ENCODE measurements around the gene IFNG. TPM values are rescaled to one million over a fixed set of nuclear protein-coding genes. Genes with fewer than 3 reads are reported as not detected.

Gene IFNG
- total and polyA plus RNA-seq, 10 of the 15 experiments (the other 5 are each of a cell fraction or from before 2014, with no cell fraction given), result 0.10 to 1.4 (median 0.25) TPM; not detected in 2

Other genes with a start within 250 kb of the IFNG start
- 1.1 and 1.3 TPM in 2 replicates for gene IFNG-AS1, start 170.3 kb downstream of the IFNG start, total RNA-seq (2014; rRNA removed)
- 1.9 and 2.5 TPM in 2 replicates for gene IFNG-AS1, start 170.3 kb downstream of the IFNG start, total RNA-seq (2014; rRNA removed; fragmentation: Illumina TruSeq; extraction: Trizol)
- 1.1 and 1.3 TPM in 2 replicates for gene IFNG-AS1, start 170.3 kb downstream of the IFNG start, total RNA-seq (2021)
- gene IFNG-AS1, start 170.3 kb downstream of the IFNG start, polyA plus RNA-seq (2011; rRNA removed), result 1.9 and 3.0 TPM in 2 replicates
- gene IFNG-AS1, start 170.3 kb downstream of the IFNG start, polyA plus RNA-seq (2014; fragmentation: Illumina TruSeq; extraction: Trizol), result 1.6 and 2.1 TPM in 2 replicates
- gene IFNG-AS1, start 170.3 kb downstream of the IFNG start, polyA plus RNA-seq (2014; fragmentation: Nextera tagmentation; extraction: Ambion mirVana), result 1 to 10 TPM; 1.4 to 1.8 TPM
- gene IFNG-AS1, start 170.3 kb downstream of the IFNG start, polyA plus RNA-seq (2014; rRNA removed), result 0.72 and 1.0 TPM in 2 replicates
- under 1 TPM; 0.40 to 0.89 TPM for gene IFNG-AS1, start 170.3 kb downstream of the IFNG start, polyA plus RNA-seq (2016; fragmentation: Nextera tagmentation; extraction: Ambion mirVana)
- gene IL26, start 66.1 kb upstream of the IFNG start, total RNA-seq (2014; rRNA removed), result not detected in 2 replicates
- gene IL26, start 66.1 kb upstream of the IFNG start, total RNA-seq (2014; rRNA removed; fragmentation: Illumina TruSeq; extraction: Trizol), result not detected in 2 replicates
- not detected in 2 replicates for gene IL26, start 66.1 kb upstream of the IFNG start, total RNA-seq (2021)
- not detected in 2 replicates for gene IL26, start 66.1 kb upstream of the IFNG start, polyA plus RNA-seq (2011; rRNA removed)
- not detected in 2 replicates for gene IL26, start 66.1 kb upstream of the IFNG start, polyA plus RNA-seq (2014; fragmentation: Illumina TruSeq; extraction: Trizol)
- not detected for gene IL26, start 66.1 kb upstream of the IFNG start, polyA plus RNA-seq (2014; fragmentation: Nextera tagmentation; extraction: Ambion mirVana)
- gene IL26, start 66.1 kb upstream of the IFNG start, polyA plus RNA-seq (2014; rRNA removed), result not detected in 2 replicates
- gene IL26, start 66.1 kb upstream of the IFNG start, polyA plus RNA-seq (2016; fragmentation: Nextera tagmentation; extraction: Ambion mirVana), result not detected
- gene IL22, start 93.9 kb upstream of the IFNG start, total RNA-seq (2014; rRNA removed), result not detected in 2 replicates
- not detected in 2 replicates for gene IL22, start 93.9 kb upstream of the IFNG start, total RNA-seq (2014; rRNA removed; fragmentation: Illumina TruSeq; extraction: Trizol)
- not detected in 2 replicates for gene IL22, start 93.9 kb upstream of the IFNG start, total RNA-seq (2021)
- gene IL22, start 93.9 kb upstream of the IFNG start, polyA plus RNA-seq (2011; rRNA removed), result not detected in 2 replicates
- not detected in 2 replicates for gene IL22, start 93.9 kb upstream of the IFNG start, polyA plus RNA-seq (2014; fragmentation: Illumina TruSeq; extraction: Trizol)
- gene IL22, start 93.9 kb upstream of the IFNG start, polyA plus RNA-seq (2014; fragmentation: Nextera tagmentation; extraction: Ambion mirVana), result not detected
- gene IL22, start 93.9 kb upstream of the IFNG start, polyA plus RNA-seq (2014; rRNA removed), result not detected in 2 replicates
- gene IL22, start 93.9 kb upstream of the IFNG start, polyA plus RNA-seq (2016; fragmentation: Nextera tagmentation; extraction: Ambion mirVana), result not detected
- 17.1 and 19.8 TPM in 2 replicates for gene MDM1, start 172.6 kb upstream of the IFNG start, total RNA-seq (2014; rRNA removed)
- 20.9 and 22.5 TPM in 2 replicates for gene MDM1, start 172.6 kb upstream of the IFNG start, total RNA-seq (2014; rRNA removed; fragmentation: Illumina TruSeq; extraction: Trizol)
- 14.6 and 16.3 TPM in 2 replicates for gene MDM1, start 172.6 kb upstream of the IFNG start, total RNA-seq (2021)
- 23.4 and 35.5 TPM in 2 replicates for gene MDM1, start 172.6 kb upstream of the IFNG start, polyA plus RNA-seq (2011; rRNA removed)
- gene MDM1, start 172.6 kb upstream of the IFNG start, polyA plus RNA-seq (2014; fragmentation: Illumina TruSeq; extraction: Trizol), result 21.1 and 23.8 TPM in 2 replicates
- gene MDM1, start 172.6 kb upstream of the IFNG start, polyA plus RNA-seq (2014; fragmentation: Nextera tagmentation; extraction: Ambion mirVana), result 10 to 100 TPM; 10.1 to 10.6 TPM
- gene MDM1, start 172.6 kb upstream of the IFNG start, polyA plus RNA-seq (2014; rRNA removed), result 15.6 and 16.1 TPM in 2 replicates
- 10 to 100 TPM; 15.9 to 25.3 TPM for gene MDM1, start 172.6 kb upstream of the IFNG start, polyA plus RNA-seq (2016; fragmentation: Nextera tagmentation; extraction: Ambion mirVana)